Prostate gland (tissue), 2 donors: Measurements from ENCODE around the gene ECE1. TPM values are rescaled to one million over a fixed set of nuclear protein-coding genes. Genes with fewer than 3 reads are reported as not detected.

ENCODE experiments used
- DNase-seq: peaks from one replicate; pipeline ENCODE4 v3.0.0-alpha.2; 2019; ENCODE audit warnings: low spot score
- H3K27ac ChIP-seq, 2 donors: fragments of 200-600 bp; sonication (generic); 2 replicates each; pipeline ENCODE4 v1.5.1; 2017 to 2019
- H3K27me3 ChIP-seq: fragments of 200-600 bp; sonication (generic); replicated peaks from 2 replicates; pipeline ENCODE4 v1.5.1; 2019; ENCODE audit not compliant: insufficient read depth
- H3K36me3 ChIP-seq, 2 donors: fragments of 200-600 bp; sonication (generic); 1 replicate in 1 of 2; 2 replicates in 1 of 2; pipeline versions ENCODE4 v1.5.1 to v1.8.1; 2017 to 2019
- H3K4me1 ChIP-seq: fragments of 200-600 bp; sonication (generic); replicated peaks from 2 replicates; pipeline ENCODE4 v1.5.1; 2019
- H3K4me3 ChIP-seq, 2 donors: fragments of 200-600 bp; sonication (generic); 2 replicates each; pipeline ENCODE4 v1.5.1; 2017 to 2019
- H3K9me3 ChIP-seq: fragments of 200-600 bp; sonication (generic); 2 replicates; pipeline ENCODE4 v1.5.1; 2017
- CTCF ChIP-seq, 4 experiments: fragments of 200-600 bp in 2 of 4; fragments of 450-650 bp in 2 of 4; sonication (generic) in 2 of 4; IDR thresholded peaks; 1 replicate in 3 of 4; 2 replicates in 1 of 4; pipeline ENCODE4 v1.5.1; 2016 to 2019; ENCODE audit warnings: antibody characterized with exemption in 4 of 4, mild to moderate bottlenecking in 2 of 4, moderate library complexity in 2 of 4
- POLR2A ChIP-seq: fragments of 450-650 bp; IDR thresholded peaks from one replicate; pipeline ENCODE4 v1.6.1; 2016; ENCODE audit warnings: antibody characterized with exemption, mild to moderate bottlenecking
- POLR2AphosphoS5 ChIP-seq: sonication (generic); formaldehyde crosslinking; IDR thresholded peaks from one replicate; pipeline ENCODE4 v1.6.1; 2017; ENCODE audit warnings: antibody characterized with exemption
- WGBS: methylation state at CpG from one replicate; pipeline ENCODE4 v1.1.5; 2018; 5-methylcytosine and 5-hydroxymethylcytosine counted together
- intact Hi-C: fragments of 100-400 bp; cut with DNase I; formaldehyde crosslinking; loops from one replicate; pipeline ENCODE4 v1.14.2; 2022
- total RNA-seq, 2 donors: library from RNA; depleted of rRNA; stranded (reverse); fragments of >200 nt; gene quantifications; one replicate each; pipeline ENCODE4 v1.1.0, GENCODE V29; 2016

Gene ECE1
- 100 to 1,000 TPM; 113 to 146 TPM for total RNA-seq

DNA sequence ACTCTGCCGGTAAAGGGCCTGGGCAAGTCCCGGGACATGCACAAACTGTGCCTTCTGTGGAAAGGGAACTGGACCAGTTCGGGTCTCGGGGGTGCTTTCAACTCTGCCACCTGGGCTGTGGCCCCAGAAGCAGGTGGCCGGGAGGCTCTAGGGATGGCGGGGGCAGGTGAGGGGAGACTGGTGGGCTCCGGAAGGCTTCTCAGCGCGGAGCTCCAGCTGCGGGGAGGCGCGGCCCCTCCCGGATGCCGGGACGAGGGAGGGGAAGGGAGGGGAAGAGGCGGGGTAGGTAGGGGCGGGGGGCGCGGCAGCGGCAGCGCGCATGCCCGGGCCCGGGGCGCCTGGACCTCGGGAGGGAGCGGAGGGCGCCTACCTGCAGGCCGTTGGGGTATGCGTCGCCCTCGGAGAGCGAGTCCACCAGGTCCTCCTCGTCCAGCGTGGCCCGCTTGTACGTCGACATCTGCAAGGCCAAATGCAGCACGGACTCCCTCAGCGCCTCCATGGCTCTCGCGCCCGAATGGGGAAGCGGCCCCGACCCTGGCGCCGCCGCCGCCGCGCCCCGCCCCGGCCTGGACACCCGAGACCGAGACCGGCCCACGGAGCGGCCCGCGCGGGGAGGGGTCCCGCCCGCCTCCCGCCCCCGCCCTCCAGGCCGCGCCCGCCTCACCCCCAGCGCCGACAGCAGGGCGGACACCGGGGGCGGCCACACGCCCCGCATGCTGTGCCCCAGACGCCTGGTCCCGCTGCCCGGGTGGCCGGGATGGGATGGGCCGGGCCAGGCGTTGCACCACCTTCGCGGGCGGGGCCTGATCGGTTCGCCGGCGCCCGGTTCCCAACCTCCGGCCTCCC, at the start of gene ECE1:
Gene ECE1 (minus strand): TSS at position 764 of the 846 bp plus-strand sequence. CDS start 49 bp downstream, at position 715.
- Histone ChIP-seq H3K4me3 (peak within 1 kb of the TSS; percentile 61 to 64), H3K9me3 (no peaks in the 10 kb centered on the region), H3K27me3 (no peaks in the 10 kb centered on the region), H3K36me3 (no peaks in the 10 kb centered on the region), H3K27ac (peak within 1 kb of the TSS; percentile 78 to 79), H3K4me1 (peaks cover 4% of the 10 kb centered on the region)
- TF ChIP-seq POLR2A (peak; percentile 44), CTCF (IDR thresholded peaks at IDR 0.05) (no peak)
- DNase-seq: no peak
- WGBS: under 1% methylated on average over 47 of the region's 90 CpGs
- intact Hi-C loops: no loop called here

DNA sequence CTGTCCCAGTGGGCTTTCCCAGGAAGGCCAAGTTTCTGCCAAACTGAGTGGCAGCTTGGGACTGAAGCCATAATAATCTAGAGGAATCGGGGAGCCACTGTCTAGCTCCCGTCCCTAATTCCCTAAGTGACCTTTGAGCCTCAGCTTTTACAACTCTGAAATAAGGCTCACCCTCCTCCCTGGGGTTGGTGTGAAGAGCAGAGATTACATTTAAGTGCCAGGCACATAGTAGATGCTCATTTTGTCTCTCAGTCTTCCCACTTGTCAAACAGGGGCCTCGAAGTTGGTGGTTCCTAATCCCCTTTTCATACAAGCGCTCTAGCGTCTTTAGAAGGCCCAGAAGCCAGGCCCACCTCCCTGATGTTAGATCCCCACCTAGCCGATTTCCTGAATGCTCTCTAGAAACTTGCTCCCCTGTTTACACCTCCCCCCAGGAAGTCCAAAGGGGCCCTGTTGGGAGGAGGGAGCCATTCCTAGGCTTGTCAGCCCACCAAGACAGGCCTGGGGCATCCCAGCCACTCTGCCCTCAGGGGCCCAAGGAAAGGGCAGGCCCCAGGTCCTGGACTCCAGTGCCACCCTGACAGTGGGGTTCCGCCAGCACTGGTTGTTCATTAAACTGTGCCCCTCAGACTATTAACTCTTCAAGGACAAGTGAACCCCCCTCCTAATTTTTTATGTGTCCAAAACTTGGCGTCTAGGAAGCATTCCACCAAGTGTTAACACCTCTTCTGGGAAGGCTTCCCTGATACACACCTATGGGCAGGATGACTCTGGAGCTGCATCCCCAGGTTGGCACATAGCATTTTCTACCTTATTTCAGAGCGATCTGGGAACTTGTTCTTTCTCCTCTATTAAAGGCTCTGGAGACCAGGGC, 49.3 kb upstream of the ECE1 start:
- no peaks in the 10 kb centered on the region for H3K36me3 ChIP-seq
- peak overlapping the region; percentile 87 to 92 for H3K27ac ChIP-seq
- intact Hi-C loops: loop anchor here (5.0 kb wide), 1 partner anchor 77 kb away; no protein-coding TSS in a partner anchor
- no peaks in the 10 kb centered on the region for H3K9me3 ChIP-seq
- DNase-seq: no peak
- WGBS: 83% methylated on average over 9 of the region's 9 CpGs
- H3K4me1 ChIP-seq: peaks cover 75% of the 10 kb centered on the region
- H3K4me3 ChIP-seq: no peak overlapping the region
- TF ChIP-seq POLR2A (no peak), POLR2AphosphoS5 (no peak), CTCF (IDR thresholded peaks at IDR 0.05) (no peak)
- no peaks in the 10 kb centered on the region for H3K27me3 ChIP-seq

DNA sequence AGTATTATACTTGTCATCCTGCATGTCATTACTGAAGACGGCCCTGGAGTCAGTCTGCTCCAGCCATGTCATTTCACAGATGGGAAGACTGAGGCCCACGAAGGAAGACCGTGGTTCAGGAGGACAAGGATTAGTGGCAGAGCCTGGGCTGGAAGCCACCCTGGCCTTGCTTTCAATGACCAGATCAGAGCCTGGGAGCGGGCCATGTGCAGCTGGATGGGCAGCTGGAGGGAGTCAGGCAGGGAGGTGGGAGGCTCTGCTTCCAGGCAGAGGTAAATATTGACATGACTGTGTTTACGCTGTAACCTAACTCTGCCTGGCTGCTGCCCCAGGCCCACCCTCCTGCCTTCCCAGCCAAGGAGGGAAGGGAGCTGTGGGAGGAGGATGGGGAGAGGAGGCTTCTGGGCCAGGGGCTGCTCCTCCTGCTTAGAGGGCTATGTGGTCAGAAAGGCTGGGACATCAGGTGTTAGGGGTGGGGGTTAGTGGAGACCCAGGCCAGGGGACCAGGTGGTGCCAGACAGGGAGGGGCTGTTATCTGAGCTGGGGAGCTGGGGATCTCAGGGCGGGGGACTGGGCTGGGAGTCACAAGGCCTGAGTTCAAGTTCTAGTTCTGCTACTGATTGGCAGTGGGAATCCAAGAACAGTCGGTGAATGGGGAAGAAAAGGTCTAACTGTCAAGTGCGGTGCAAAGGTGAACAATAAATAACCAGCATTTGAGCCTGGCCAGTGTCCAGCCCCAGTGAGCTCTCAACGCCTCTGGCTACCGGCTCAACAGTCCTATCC, 48.5 kb upstream of the ECE1 start:
- peak; percentile 87 for DNase-seq
- TF ChIP-seq POLR2A: no peak
- TF ChIP-seq POLR2AphosphoS5: peak; percentile 92
- TF ChIP-seq CTCF (IDR thresholded peaks at IDR 0.05): no peak
- Histone ChIP-seq H3K4me3 (no peak overlapping the region), H3K9me3 (no peaks in the 10 kb centered on the region), H3K27ac (peak overlapping the region; percentile 87 to 92), H3K27me3 (no peaks in the 10 kb centered on the region), H3K36me3 (no peaks in the 10 kb centered on the region), H3K4me1 (peaks cover 77% of the 10 kb centered on the region)
- intact Hi-C loops: no loop called here
- whole genome bisulfite sequencing: 20% methylated on average over 10 of the region's 10 CpGs

DNA sequence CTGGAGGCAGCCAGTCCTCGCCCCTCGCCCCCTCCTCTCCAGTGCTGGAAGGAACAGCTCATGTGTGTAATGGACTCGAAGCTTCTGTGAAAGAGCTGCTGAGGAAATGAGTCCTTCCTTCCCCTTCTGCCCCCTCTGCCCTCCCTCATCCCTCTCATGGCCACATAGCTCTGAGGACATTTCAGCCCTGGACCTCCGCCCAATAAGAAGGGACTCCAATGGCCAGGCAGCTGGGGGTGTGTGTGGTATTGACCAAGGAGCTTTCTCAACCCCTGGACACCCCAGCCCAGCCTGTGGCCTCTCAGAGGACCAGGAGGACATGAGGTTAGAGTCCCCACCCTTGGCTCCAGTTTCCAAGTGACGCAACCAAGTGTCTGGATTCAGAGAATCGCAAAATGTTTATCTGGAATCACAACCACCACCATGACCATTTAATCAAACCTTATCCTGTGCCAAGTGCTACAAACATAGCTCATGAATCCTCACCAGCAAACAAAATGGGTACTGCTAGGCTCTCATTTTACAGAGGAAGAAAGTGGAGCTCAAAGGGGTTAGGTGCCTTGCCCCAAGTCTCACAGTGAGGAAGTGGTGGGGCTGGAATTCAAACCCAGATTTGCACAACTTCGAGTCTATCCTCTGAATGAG, 47.8 kb upstream of the ECE1 start:
- Histone ChIP-seq H3K4me1 (peaks cover 78% of the 10 kb centered on the region), H3K9me3 (no peaks in the 10 kb centered on the region), H3K36me3 (no peaks in the 10 kb centered on the region), H3K27ac (peak overlapping the region; percentile 87 to 92), H3K27me3 (no peaks in the 10 kb centered on the region), H3K4me3 (no peak overlapping the region)
- peak; percentile 86 for DNase-seq
- WGBS: 29% methylated on average over 7 of the region's 7 CpGs
- TF ChIP-seq CTCF (IDR thresholded peaks at IDR 0.05) (no peak), POLR2AphosphoS5 (peak; percentile 80)
- intact Hi-C loops: no loop called here
